ENCODE measurements around the gene FAM210B. TPM values are rescaled to one million over a fixed set of nuclear protein-coding genes. Genes with fewer than 3 reads are reported as not detected.
A peak's percentile ranks its signal among the peaks of the same experiment; 100 is the strongest.

FAM210B gene
- total and polyA plus RNA-seq, 9 of the 15 experiments (the other 6 are each of a cell fraction or from before 2014, with no cell fraction given), result 12.1 to 87.3 (median 47.6) TPM

DNA sequence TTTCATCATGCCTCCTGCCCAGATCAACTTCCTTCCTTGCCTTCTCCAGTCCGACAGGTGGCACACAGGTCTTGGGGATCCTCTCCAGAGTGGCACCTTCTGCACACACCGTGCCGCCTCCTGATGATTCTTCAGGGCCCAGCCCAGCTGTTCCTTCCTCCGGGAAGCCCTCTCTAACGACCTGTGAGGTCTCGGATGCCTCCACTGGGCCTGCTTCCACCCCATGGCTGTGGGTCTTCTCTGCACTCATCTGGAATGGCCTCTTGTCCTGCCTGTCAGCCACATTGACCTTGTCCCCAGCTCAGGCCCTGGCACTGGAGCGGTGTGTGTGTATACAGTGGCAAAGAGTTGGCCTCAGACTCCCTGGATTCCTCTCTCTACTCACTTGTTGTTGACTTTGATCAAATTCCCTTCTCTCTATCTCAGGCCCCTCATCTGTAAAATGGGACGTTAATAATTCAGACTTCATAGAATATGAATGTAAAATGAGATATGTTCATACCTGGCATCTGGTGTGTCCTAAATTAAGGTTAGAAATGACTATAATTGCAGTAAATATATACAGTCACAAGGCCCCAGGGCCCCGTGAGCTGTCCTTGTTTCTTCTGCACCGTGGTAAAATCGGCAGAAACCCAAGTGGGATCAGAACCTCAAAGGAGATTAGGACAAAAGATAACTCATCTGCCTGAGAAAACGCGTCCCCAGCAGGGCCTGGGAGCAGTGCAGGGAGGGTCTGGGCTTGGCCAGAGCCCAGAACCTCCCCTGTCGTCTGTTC, 1.5 kb downstream of the FAM210B start (continued):
- TF ChIP-seq TAF1 (IDR thresholded peaks at IDR 0.05; ENCODE audit: control insufficient read depth, extremely low read depth, insufficient read depth, low read length, severe bottlenecking) (no peak), CXXC5 (CRISPR knock-in tag; IDR thresholded peaks at IDR 0.05) (0 out of 2 replicates have a peak, but pooled peaks have one; percentile 32), ZFP36 (IDR thresholded peaks at IDR 0.05; ENCODE audit: low read depth, low read length, partially characterized antibody) (peak; percentile 61)
- TF ChIP-seq, protein P1, sequence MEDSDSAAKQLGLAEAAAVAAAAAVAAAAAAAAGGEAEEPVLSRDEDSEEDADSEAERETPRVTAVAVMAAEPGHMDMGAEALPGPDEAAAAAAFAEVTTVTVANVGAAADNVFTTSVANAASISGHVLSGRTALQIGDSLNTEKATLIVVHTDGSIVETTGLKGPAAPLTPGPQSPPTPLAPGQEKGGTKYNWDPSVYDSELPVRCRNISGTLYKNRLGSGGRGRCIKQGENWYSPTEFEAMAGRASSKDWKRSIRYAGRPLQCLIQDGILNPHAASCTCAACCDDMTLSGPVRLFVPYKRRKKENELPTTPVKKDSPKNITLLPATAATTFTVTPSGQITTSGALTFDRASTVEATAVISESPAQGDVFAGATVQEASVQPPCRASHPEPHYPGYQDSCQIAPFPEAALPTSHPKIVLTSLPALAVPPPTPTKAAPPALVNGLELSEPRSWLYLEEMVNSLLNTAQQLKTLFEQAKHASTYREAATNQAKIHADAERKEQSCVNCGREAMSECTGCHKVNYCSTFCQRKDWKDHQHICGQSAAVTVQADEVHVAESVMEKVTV (CRISPR knock-in tag; IDR thresholded peaks at IDR 0.05), result no peak

DNA sequence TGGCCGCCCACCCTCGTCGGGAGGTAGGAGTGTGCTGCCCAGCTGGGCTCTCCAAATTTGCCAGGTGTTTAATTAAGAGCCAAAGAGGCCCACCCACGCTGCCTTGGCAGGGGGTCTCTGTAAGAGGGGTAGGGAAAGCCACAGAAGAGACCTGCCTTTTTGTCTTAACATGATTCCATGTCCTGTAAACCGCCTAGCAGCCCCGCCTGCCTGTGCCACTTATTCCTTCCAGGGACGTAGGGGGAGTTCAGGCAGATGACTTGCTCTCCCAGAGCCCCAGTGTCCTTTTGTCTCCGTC, 2.1 kb downstream of the FAM210B start:
- H3K9ac ChIP-seq (ENCODE audit: insufficient read depth in 1 of 2, low read depth in 2 of 2, low read length in 2 of 2), result peak overlapping the region; percentile 81 to 90
- H3K27me3 ChIP-seq (ENCODE audit: control insufficient read depth in 2 of 2, insufficient read depth in 2 of 2, low read length in 2 of 2), result no peaks in the 10 kb centered on the region
- no peaks in the 10 kb centered on the region for H3K9me1 ChIP-seq (ENCODE audit: control insufficient read depth, insufficient read depth, low read length)
- no peaks in the 10 kb centered on the region for H4K20me1 ChIP-seq (replicated peaks; ENCODE audit: control insufficient read depth, insufficient read depth, low read length)
- ChIA-PET CTCF (ENCODE audit: low intra/inter-chr PET ratio) (interaction anchor here (0.6 kb wide), 1 partner anchor 14 kb away, joined by 3 read pairs; no protein-coding TSS in a partner anchor), POLR2A (interaction anchor here (0.7 to 1.6 kb wide), 3 partner anchors 8 to 1266 kb away, joined by 3 to 5 read pairs (median 3); no protein-coding TSS in a partner anchor)
- peaks cover 37 to 56% of the 10 kb centered on the region in 2 experiments for H3K4me1 ChIP-seq (replicated peaks in 1 of 2; ENCODE audit: control insufficient read depth in 2 of 2, insufficient read depth in 2 of 2, low read length in 2 of 2)
- 16% methylated on average over 8 of the region's 8 CpGs for WGBS (ENCODE audit: insufficient coverage, low coverage, missing lambda C conversion rate)
- H3K4me2 ChIP-seq (ENCODE audit: insufficient read depth, low read length), result peak overlapping the region; percentile 90
- peaks cover 61% of the 10 kb centered on the region for H3K79me2 ChIP-seq (ENCODE audit: control insufficient read depth, insufficient read depth, low read length)
- no peaks in the 10 kb centered on the region for H3K9me3 ChIP-seq (replicated peaks; ENCODE audit: control insufficient read depth, insufficient read depth, low read depth, low read length)
- FAIRE-seq, result no peak
- intact Hi-C loops (cut with micrococcal nuclease) (no loop called here), in situ Hi-C loops (cut with MboI) (loop anchor here (25.0 kb wide), 1 partner anchor 1274 kb away; no protein-coding TSS in a partner anchor)
- peak overlapping the region; percentile 81 for H3K4me3 ChIP-seq
- H3K36me3 ChIP-seq (ENCODE audit: control insufficient read depth, insufficient read depth, low read length), result peaks cover 31% of the 10 kb centered on the region
- peak in 1 of 4 experiments; percentile 50 for DNase-seq (ENCODE audit: extremely low read depth in 1 of 4, low spot score in 3 of 4)
- no peak; the same call in 2 of the 3 replicates for ATAC-seq
- H2AFZ ChIP-seq (ENCODE audit: low read depth, low read length), result no peak overlapping the region
- H3K27ac ChIP-seq (ENCODE audit: extremely low read depth, low read depth, low read length), result peak overlapping the region; percentile 81
- no TSS peak for BruUV-seq (replicated peaks)
- TF ChIP-seq EGR1 (conservative IDR thresholded peaks at IDR 0.05) (peak; percentile 48; the same call in 1 of the 2 replicates), CSDE1 (IDR thresholded peaks at IDR 0.05) (no peak), RBM14 (IDR thresholded peaks at IDR 0.05; ENCODE audit: borderline replicate concordance, insufficient read depth, low read depth, low read length) (no peak), MIER1 (IDR thresholded peaks at IDR 0.05; ENCODE audit: low read depth) (no peak), NFXL1 (CRISPR knock-in tag; IDR thresholded peaks at IDR 0.05) (no peak), HNRNPLL (IDR thresholded peaks at IDR 0.05; ENCODE audit: low read depth, low read length, poor library complexity, severe bottlenecking) (peak; percentile 6)
- TF ChIP-seq, protein P2, sequence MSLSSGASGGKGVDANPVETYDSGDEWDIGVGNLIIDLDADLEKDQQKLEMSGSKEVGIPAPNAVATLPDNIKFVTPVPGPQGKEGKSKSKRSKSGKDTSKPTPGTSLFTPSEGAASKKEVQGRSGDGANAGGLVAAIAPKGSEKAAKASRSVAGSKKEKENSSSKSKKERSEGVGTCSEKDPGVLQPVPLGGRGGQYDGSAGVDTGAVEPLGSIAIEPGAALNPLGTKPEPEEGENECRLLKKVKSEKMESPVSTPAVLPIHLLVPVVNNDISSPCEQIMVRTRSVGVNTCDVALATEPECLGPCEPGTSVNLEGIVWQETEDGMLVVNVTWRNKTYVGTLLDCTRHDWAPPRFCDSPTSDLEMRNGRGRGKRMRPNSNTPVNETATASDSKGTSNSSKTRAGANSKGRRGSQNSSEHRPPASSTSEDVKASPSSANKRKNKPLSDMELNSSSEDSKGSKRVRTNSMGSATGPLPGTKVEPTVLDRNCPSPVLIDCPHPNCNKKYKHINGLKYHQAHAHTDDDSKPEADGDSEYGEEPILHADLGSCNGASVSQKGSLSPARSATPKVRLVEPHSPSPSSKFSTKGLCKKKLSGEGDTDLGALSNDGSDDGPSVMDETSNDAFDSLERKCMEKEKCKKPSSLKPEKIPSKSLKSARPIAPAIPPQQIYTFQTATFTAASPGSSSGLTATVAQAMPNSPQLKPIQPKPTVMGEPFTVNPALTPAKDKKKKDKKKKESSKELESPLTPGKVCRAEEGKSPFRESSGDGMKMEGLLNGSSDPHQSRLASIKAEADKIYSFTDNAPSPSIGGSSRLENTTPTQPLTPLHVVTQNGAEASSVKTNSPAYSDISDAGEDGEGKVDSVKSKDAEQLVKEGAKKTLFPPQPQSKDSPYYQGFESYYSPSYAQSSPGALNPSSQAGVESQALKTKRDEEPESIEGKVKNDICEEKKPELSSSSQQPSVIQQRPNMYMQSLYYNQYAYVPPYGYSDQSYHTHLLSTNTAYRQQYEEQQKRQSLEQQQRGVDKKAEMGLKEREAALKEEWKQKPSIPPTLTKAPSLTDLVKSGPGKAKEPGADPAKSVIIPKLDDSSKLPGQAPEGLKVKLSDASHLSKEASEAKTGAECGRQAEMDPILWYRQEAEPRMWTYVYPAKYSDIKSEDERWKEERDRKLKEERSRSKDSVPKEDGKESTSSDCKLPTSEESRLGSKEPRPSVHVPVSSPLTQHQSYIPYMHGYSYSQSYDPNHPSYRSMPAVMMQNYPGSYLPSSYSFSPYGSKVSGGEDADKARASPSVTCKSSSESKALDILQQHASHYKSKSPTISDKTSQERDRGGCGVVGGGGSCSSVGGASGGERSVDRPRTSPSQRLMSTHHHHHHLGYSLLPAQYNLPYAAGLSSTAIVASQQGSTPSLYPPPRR (CRISPR knock-in tag; IDR thresholded peaks at IDR 0.05; ENCODE audit: borderline replicate concordance), result no peak
- TF ChIP-seq, protein P3, sequence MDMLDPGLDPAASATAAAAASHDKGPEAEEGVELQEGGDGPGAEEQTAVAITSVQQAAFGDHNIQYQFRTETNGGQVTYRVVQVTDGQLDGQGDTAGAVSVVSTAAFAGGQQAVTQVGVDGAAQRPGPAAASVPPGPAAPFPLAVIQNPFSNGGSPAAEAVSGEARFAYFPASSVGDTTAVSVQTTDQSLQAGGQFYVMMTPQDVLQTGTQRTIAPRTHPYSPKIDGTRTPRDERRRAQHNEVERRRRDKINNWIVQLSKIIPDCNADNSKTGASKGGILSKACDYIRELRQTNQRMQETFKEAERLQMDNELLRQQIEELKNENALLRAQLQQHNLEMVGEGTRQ (CRISPR knock-in tag; IDR thresholded peaks at IDR 0.05), result no peak
